ENCODE measurements around the gene KCNQ1.

Gene KCNQ1

GRCh38 chr11:2575591-2576051, 130.8 kb downstream of the KCNQ1 start:
- 96% methylated on average over 15 of the region's 17 CpGs for WGBS (ENCODE audit: insufficient coverage)
- no peak overlapping the region for H3K27ac ChIP-seq (ENCODE audit: insufficient read depth in 1 of 2, low read depth in 1 of 2, low read length in 2 of 2, poor library complexity in 1 of 2, severe bottlenecking in 2 of 2)
- peaks cover 0 to 4% (median 2%) of the 10 kb centered on the region in 5 experiments for H3K9me3 ChIP-seq (ENCODE audit: control extremely low read depth in 1 of 5, control insufficient read depth in 4 of 5, insufficient read depth in 2 of 5, low read depth in 1 of 5, low read length in 4 of 5)
- no peaks in the 10 kb centered on the region for H3K27me3 ChIP-seq (replicated peaks in 2 of 5; ENCODE audit: control insufficient read depth in 4 of 5, insufficient read depth in 5 of 5, low read length in 4 of 5)
- no peaks in the 10 kb centered on the region for H3K4me1 ChIP-seq (ENCODE audit: control extremely low read depth in 1 of 4, control insufficient read depth in 4 of 4, insufficient read depth in 4 of 4, low read length in 3 of 4)
- no peak overlapping the region for H3K4me3 ChIP-seq (ENCODE audit: control insufficient read depth in 1 of 7, extremely low read depth in 1 of 7, insufficient read depth in 4 of 7, low read depth in 2 of 7, low read length in 6 of 7)
- POLR2A ChIA-PET, result no interaction called here
- DNase-seq, result no peak
- CTCF ChIA-PET, result interaction anchor here (1.1 to 1.6 kb wide), 2 partner anchors 12 to 118 kb away, joined by 3 read pairs; no protein-coding TSS in a partner anchor
- no peaks in the 10 kb centered on the region for H3K36me3 ChIP-seq (ENCODE audit: control insufficient read depth in 4 of 4, insufficient read depth in 4 of 4, low read length in 3 of 4)

GRCh38 chr11:2576111-2576510, 131.3 kb downstream of the KCNQ1 start:
- 95% methylated on average over 13 of the region's 15 CpGs for WGBS (ENCODE audit: insufficient coverage)
- Histone ChIP-seq H3K36me3 (ENCODE audit: control insufficient read depth in 4 of 4, insufficient read depth in 4 of 4, low read length in 3 of 4) (no peaks in the 10 kb centered on the region), H3K9me3 (ENCODE audit: control extremely low read depth in 1 of 5, control insufficient read depth in 4 of 5, insufficient read depth in 2 of 5, low read depth in 1 of 5, low read length in 4 of 5) (no peaks in the 10 kb centered on the region), H3K27ac (ENCODE audit: insufficient read depth in 1 of 2, low read depth in 1 of 2, low read length in 2 of 2, poor library complexity in 1 of 2, severe bottlenecking in 2 of 2) (no peak overlapping the region), H3K4me1 (ENCODE audit: control extremely low read depth in 1 of 4, control insufficient read depth in 4 of 4, insufficient read depth in 4 of 4, low read length in 3 of 4) (no peaks in the 10 kb centered on the region), H3K27me3 (replicated peaks in 2 of 5; ENCODE audit: control insufficient read depth in 4 of 5, insufficient read depth in 5 of 5, low read length in 4 of 5) (no peaks in the 10 kb centered on the region), H3K4me3 (ENCODE audit: control insufficient read depth in 1 of 7, extremely low read depth in 1 of 7, insufficient read depth in 4 of 7, low read depth in 2 of 7, low read length in 6 of 7) (no peak overlapping the region)
- POLR2A ChIA-PET, result no interaction called here
- no peak for DNase-seq
- CTCF ChIA-PET, result interaction anchor here (1.1 to 1.6 kb wide), 2 partner anchors 12 to 117 kb away, joined by 3 read pairs; no protein-coding TSS in a partner anchor

GRCh38 chr11:2576549-2576948, 131.7 kb downstream of the KCNQ1 start:
- ChIA-PET POLR2A (no interaction called here), CTCF (interaction anchor here (1.1 to 1.6 kb wide), 2 partner anchors 13 to 117 kb away, joined by 3 read pairs; no protein-coding TSS in a partner anchor)
- H3K36me3 ChIP-seq (ENCODE audit: control insufficient read depth in 4 of 4, insufficient read depth in 4 of 4, low read length in 3 of 4), result no peaks in the 10 kb centered on the region

GRCh38 chr11:2577031-2577990, 132.5 kb downstream of the KCNQ1 start:
- WGBS (ENCODE audit: insufficient coverage), result 97% methylated on average over 28 of the region's 33 CpGs
- DNase-seq, result no peak
- Histone ChIP-seq H3K4me1 (ENCODE audit: control extremely low read depth in 1 of 4, control insufficient read depth in 4 of 4, insufficient read depth in 4 of 4, low read length in 3 of 4) (no peaks in the 10 kb centered on the region), H3K4me3 (ENCODE audit: control insufficient read depth in 1 of 7, extremely low read depth in 1 of 7, insufficient read depth in 4 of 7, low read depth in 2 of 7, low read length in 6 of 7) (no peak overlapping the region), H3K36me3 (ENCODE audit: control insufficient read depth in 4 of 4, insufficient read depth in 4 of 4, low read length in 3 of 4) (no peaks in the 10 kb centered on the region), H3K27ac (ENCODE audit: insufficient read depth in 1 of 2, low read depth in 1 of 2, low read length in 2 of 2, poor library complexity in 1 of 2, severe bottlenecking in 2 of 2) (no peak overlapping the region), H3K27me3 (replicated peaks in 2 of 5; ENCODE audit: control insufficient read depth in 4 of 5, insufficient read depth in 5 of 5, low read length in 4 of 5) (no peaks in the 10 kb centered on the region), H3K9me3 (ENCODE audit: control extremely low read depth in 1 of 5, control insufficient read depth in 4 of 5, insufficient read depth in 2 of 5, low read depth in 1 of 5, low read length in 4 of 5) (no peaks in the 10 kb centered on the region)
- ChIA-PET CTCF (interaction anchor here (1.1 kb wide), 1 partner anchor 13 kb away, joined by 3 read pairs; no protein-coding TSS in a partner anchor), POLR2A (no interaction called here)

More at GRCh38 chr11:2576549-2576948, 131.7 kb downstream of the KCNQ1 start:
- Histone ChIP-seq H3K27ac (ENCODE audit: insufficient read depth in 1 of 2, low read depth in 1 of 2, low read length in 2 of 2, poor library complexity in 1 of 2, severe bottlenecking in 2 of 2) (no peak overlapping the region), H3K27me3 (replicated peaks in 2 of 5; ENCODE audit: control insufficient read depth in 4 of 5, insufficient read depth in 5 of 5, low read length in 4 of 5) (no peaks in the 10 kb centered on the region), H3K4me1 (ENCODE audit: control extremely low read depth in 1 of 4, control insufficient read depth in 4 of 4, insufficient read depth in 4 of 4, low read length in 3 of 4) (no peaks in the 10 kb centered on the region), H3K4me3 (ENCODE audit: control insufficient read depth in 1 of 7, extremely low read depth in 1 of 7, insufficient read depth in 4 of 7, low read depth in 2 of 7, low read length in 6 of 7) (no peak overlapping the region), H3K9me3 (ENCODE audit: control extremely low read depth in 1 of 5, control insufficient read depth in 4 of 5, insufficient read depth in 2 of 5, low read depth in 1 of 5, low read length in 4 of 5) (no peaks in the 10 kb centered on the region)
- 90% methylated on average over 14 of the region's 15 CpGs for WGBS (ENCODE audit: insufficient coverage)
- no peak for DNase-seq

GRCh38 chr11:2577991-2578928, 133.5 kb downstream of the KCNQ1 start:
- Histone ChIP-seq H3K4me3 (ENCODE audit: control insufficient read depth in 1 of 7, extremely low read depth in 1 of 7, insufficient read depth in 4 of 7, low read depth in 2 of 7, low read length in 6 of 7) (no peak overlapping the region), H3K36me3 (ENCODE audit: control insufficient read depth in 4 of 4, insufficient read depth in 4 of 4, low read length in 3 of 4) (no peaks in the 10 kb centered on the region), H3K9me3 (ENCODE audit: control extremely low read depth in 1 of 5, control insufficient read depth in 4 of 5, insufficient read depth in 2 of 5, low read depth in 1 of 5, low read length in 4 of 5) (no peaks in the 10 kb centered on the region), H3K4me1 (ENCODE audit: control extremely low read depth in 1 of 4, control insufficient read depth in 4 of 4, insufficient read depth in 4 of 4, low read length in 3 of 4) (no peaks in the 10 kb centered on the region), H3K27me3 (replicated peaks in 2 of 5; ENCODE audit: control insufficient read depth in 4 of 5, insufficient read depth in 5 of 5, low read length in 4 of 5) (no peaks in the 10 kb centered on the region), H3K27ac (ENCODE audit: insufficient read depth in 1 of 2, low read depth in 1 of 2, low read length in 2 of 2, poor library complexity in 1 of 2, severe bottlenecking in 2 of 2) (no peak overlapping the region)
- no peak for DNase-seq
- 94% methylated on average over 20 of the region's 22 CpGs for WGBS (ENCODE audit: insufficient coverage)
- CTCF ChIA-PET, result no interaction called here
- POLR2A ChIA-PET, result no interaction called here

- WGBS (ENCODE audit: insufficient coverage), result 87% methylated on average over 5 of the region's 7 CpGs
- no peak overlapping the region for H3K4me3 ChIP-seq (ENCODE audit: control insufficient read depth in 1 of 7, extremely low read depth in 1 of 7, insufficient read depth in 4 of 7, low read depth in 2 of 7, low read length in 6 of 7)
- H3K36me3 ChIP-seq (ENCODE audit: control insufficient read depth in 4 of 4, insufficient read depth in 4 of 4, low read length in 3 of 4), result no peaks in the 10 kb centered on the region
- no peaks in the 10 kb centered on the region for H3K9me3 ChIP-seq (ENCODE audit: control extremely low read depth in 1 of 5, control insufficient read depth in 4 of 5, insufficient read depth in 2 of 5, low read depth in 1 of 5, low read length in 4 of 5)
- no peak overlapping the region for H3K27ac ChIP-seq (ENCODE audit: insufficient read depth in 1 of 2, low read depth in 1 of 2, low read length in 2 of 2, poor library complexity in 1 of 2, severe bottlenecking in 2 of 2)
- CTCF ChIA-PET, result no interaction called here
- no peaks in the 10 kb centered on the region for H3K27me3 ChIP-seq (replicated peaks in 2 of 5; ENCODE audit: control insufficient read depth in 4 of 5, insufficient read depth in 5 of 5, low read length in 4 of 5)
- no peaks in the 10 kb centered on the region for H3K4me1 ChIP-seq (ENCODE audit: control extremely low read depth in 1 of 4, control insufficient read depth in 4 of 4, insufficient read depth in 4 of 4, low read length in 3 of 4)
- no peak for DNase-seq
- POLR2A ChIA-PET, result no interaction called here
Observed at GRCh38 chr11:2578929-2579270, 134.1 kb downstream of the KCNQ1 start.

All from common myeloid progenitor, CD34-positive (primary cell).